Keratinocyte (primary cell): ENCODE data around the gene CSTF1. TPM values are rescaled to one million over a fixed set of nuclear protein-coding genes. Genes with fewer than 3 reads are reported as not detected.

Source experiments
- DNase-seq: peaks from one replicate; pipeline ENCODE4 v3.0.0-alpha.2; 2011; ENCODE audit warnings: low read depth, missing footprints, low spot score
- FAIRE-seq: peaks from 2 replicates; lab custom pipeline; 2011; peaks lifted over from hg19 to GRCh38; lab: Jason Lieb, UNC
- H2AFZ ChIP-seq: 2 replicates; pipeline ENCODE4 v1.6.0; 2012; ENCODE audit warnings: low read length, control low read depth, inconsistent platforms; ENCODE audit not compliant: control insufficient read depth
- H3K27ac ChIP-seq: 2 replicates; pipeline ENCODE4 v1.5.1; 2011; ENCODE audit warnings: low read length; ENCODE audit not compliant: control insufficient read depth, insufficient read depth
- H3K27me3 ChIP-seq: 3 replicates; pipeline ENCODE4 v1.6.0; 2011; ENCODE audit warnings: low read length; ENCODE audit not compliant: control insufficient read depth, insufficient read depth; ENCODE audit errors: extremely low read depth
- H3K36me3 ChIP-seq, 2 experiments: 2 replicates in 1 of 2; 3 replicates in 1 of 2; pipeline ENCODE4 v1.5.1; 2011; ENCODE audit warnings: low read length in 2 of 2, mild to moderate bottlenecking in 1 of 2; ENCODE audit not compliant: control insufficient read depth in 2 of 2, insufficient read depth in 2 of 2; ENCODE audit errors: extremely low read depth in 1 of 2
- H3K4me1 ChIP-seq: 3 replicates; pipeline ENCODE4 v1.5.1; 2011; ENCODE audit warnings: low read length; ENCODE audit not compliant: control insufficient read depth, insufficient read depth; ENCODE audit errors: extremely low read depth
- H3K4me2 ChIP-seq: 3 replicates; pipeline ENCODE4 v1.6.0; 2011; ENCODE audit warnings: low read depth, low read length; ENCODE audit not compliant: control insufficient read depth, insufficient read depth; ENCODE audit errors: extremely low read depth
- H3K4me3 ChIP-seq, 3 experiments: fragments of 200-600 bp in 1 of 3; sonication (generic) in 1 of 3; 2 replicates in 2 of 3; 3 replicates in 1 of 3; pipeline ENCODE4 v1.5.1; 2011 to 2016; ENCODE audit warnings: low read length in 3 of 3, mild to moderate bottlenecking in 3 of 3, control low read depth in 2 of 3, inconsistent platforms in 1 of 3, low read depth in 1 of 3, mixed read lengths in 1 of 3, mixed run types in 1 of 3, moderate library complexity in 1 of 3; ENCODE audit not compliant: control insufficient read depth in 2 of 3, insufficient read depth in 2 of 3; ENCODE audit errors: extremely low read depth in 1 of 3
- H3K79me2 ChIP-seq: 2 replicates; pipeline ENCODE4 v1.6.0; 2012; ENCODE audit warnings: low read length; ENCODE audit not compliant: control insufficient read depth, insufficient read depth
- H3K9ac ChIP-seq: 3 replicates; pipeline ENCODE4 v1.6.0; 2011; ENCODE audit warnings: low read length; ENCODE audit not compliant: control insufficient read depth, insufficient read depth; ENCODE audit errors: extremely low read depth
- H3K9me1 ChIP-seq: 3 replicates; pipeline ENCODE4 v1.6.0; 2011; ENCODE audit warnings: low read length; ENCODE audit not compliant: control insufficient read depth, insufficient read depth; ENCODE audit errors: extremely low read depth
- H3K9me3 ChIP-seq: 2 replicates; pipeline ENCODE4 v1.5.1; 2012; ENCODE audit warnings: low read depth, low read length; ENCODE audit not compliant: control insufficient read depth
- H4K20me1 ChIP-seq: 3 replicates; pipeline ENCODE4 v1.6.0; 2011; ENCODE audit warnings: low read length; ENCODE audit not compliant: control insufficient read depth, insufficient read depth; ENCODE audit errors: extremely low read depth
- CTCF ChIP-seq, 3 experiments: IDR thresholded peaks in 1 of 3; conservative IDR thresholded peaks in 1 of 3; optimal IDR thresholded peaks in 1 of 3; 2 replicates in 2 of 3; 3 replicates in 1 of 3; pipeline versions ENCODE3 to v1.5.1; 2011; ENCODE audit warnings: low read length in 3 of 3, mild to moderate bottlenecking in 3 of 3, moderate library complexity in 2 of 3, control low read depth in 1 of 3, inconsistent platforms in 1 of 3; ENCODE audit not compliant: insufficient read depth in 2 of 3; ENCODE audit errors: extremely low read depth in 1 of 3
- EZH2 ChIP-seq: IDR thresholded peaks from one replicate; pipeline ENCODE4 v1.6.1; 2012; ENCODE audit warnings: inconsistent platforms, mild to moderate bottlenecking, low read length, moderate library complexity
- dilution Hi-C: fragments of 300-500 bp; cut with MboI; formaldehyde crosslinking; loops from one replicate; pipeline ENCODE4 v1.7.0; 2020; ENCODE audit warnings: low sequenced_read_pairs; ENCODE audit not compliant: extremely low pct_ligation_motif_present
- polyA plus RNA-seq, 5 experiments: library from polyadenylated mRNA; depleted of rRNA in 3 of 5; stranded (reverse) in 3 of 5; stranded (forward) in 1 of 5; unstranded in 1 of 5; fragments of >200 nt; gene quantifications; 1 replicate in 1 of 5; 2 replicates in 3 of 5; 3 replicates in 1 of 5; pipeline versions ENCODE4 v1.2.1 to v1.2.3, GENCODE V29; 2011 to 2012; ENCODE audit warnings: missing spikeins in 2 of 5, low read depth in 1 of 5, low replicate concordance in 1 of 5

The CSTF1 gene
- polyA plus RNA-seq, 1 donor (not counting 4 experiments of a cell fraction or from before 2014, with no cell fraction given): 40.3 TPM

GRCh38 chr20:56438284-56438683, 45.8 kb downstream of the CSTF1 start:
- FAIRE-seq (no peak), DNase-seq (no peak)
- Histone ChIP-seq H3K36me3 (no peaks in the 10 kb centered on the region), H3K9me1 (no peaks in the 10 kb centered on the region), H4K20me1 (no peaks in the 10 kb centered on the region), H3K27me3 (no peaks in the 10 kb centered on the region), H3K9me3 (no peaks in the 10 kb centered on the region), H2AFZ (no peak overlapping the region), H3K79me2 (no peaks in the 10 kb centered on the region), H3K4me3 (no peak overlapping the region), H3K4me1 (peaks cover 5% of the 10 kb centered on the region), H3K4me2 (no peak overlapping the region), H3K9ac (no peak overlapping the region), H3K27ac (no peak overlapping the region)
- no peak for TF ChIP-seq EZH2
- no peak for TF ChIP-seq CTCF (optimal IDR thresholded peaks at IDR 0.05 in 1 of 3, IDR thresholded peaks at IDR 0.05 in 1 of 3, conservative IDR thresholded peaks at IDR 0.05 in 1 of 3; ENCODE audit: extremely low read depth in 1 of 3, insufficient read depth in 2 of 3, low read length in 3 of 3)
- dilution Hi-C loops: no loop called here

- DNase-seq (no peak), FAIRE-seq (no peak)
- Histone ChIP-seq H3K9me1 (no peaks in the 10 kb centered on the region), H3K9ac (no peak overlapping the region), H3K9me3 (no peaks in the 10 kb centered on the region), H4K20me1 (no peaks in the 10 kb centered on the region), H3K79me2 (no peaks in the 10 kb centered on the region), H3K27me3 (no peaks in the 10 kb centered on the region), H3K4me1 (peaks cover 5% of the 10 kb centered on the region), H3K4me2 (no peak overlapping the region), H3K4me3 (no peak overlapping the region), H3K36me3 (no peaks in the 10 kb centered on the region), H2AFZ (peak overlapping the region; percentile 58), H3K27ac (no peak overlapping the region)
- no peak for TF ChIP-seq EZH2
- no peak for TF ChIP-seq CTCF (optimal IDR thresholded peaks at IDR 0.05 in 1 of 3, IDR thresholded peaks at IDR 0.05 in 1 of 3, conservative IDR thresholded peaks at IDR 0.05 in 1 of 3; ENCODE audit: extremely low read depth in 1 of 3, insufficient read depth in 2 of 3, low read length in 3 of 3)
- dilution Hi-C loops: no loop called here
These were observed 47.4 kb downstream of the CSTF1 start for GRCh38 chr20:56439771-56440291.
